HepG2 (cell line): ENCODE results near the gene ATF7IP. TPM values are rescaled to one million over a fixed set of nuclear protein-coding genes. Genes with fewer than 3 reads are reported as not detected.

Experiments used
- ATAC-seq: fragments of 200-7000 bp; cut with Tn5 transposase; 3 replicates; pipeline ENCODE4 v1.9.1; 2020; ENCODE audit warnings: mild to moderate bottlenecking, moderate library complexity
- BruUV-seq: library from RNA; stranded (reverse); fragments of 400-500 nt; replicated peaks from 2 replicates; lab custom pipeline; 2021; lab: Mats Ljungman, UMichigan
- CTCF ChIA-PET: fragments of 300-600 bp; formaldehyde crosslinking; extraction: SDS; loops from one replicate; lab custom pipeline; 2021; ENCODE audit warnings: low total read pairs, inconsistent platforms, low intra/inter-chr PET ratio; lab: Yijun Ruan, JAX
- POLR2A ChIA-PET: fragments of 350-600 bp; sonication (Branson Sonifier 250); formaldehyde crosslinking; loops from one replicate; lab custom pipeline; 2020; ENCODE audit warnings: antibody characterized with exemption, inconsistent platforms; lab: Yijun Ruan, JAX
- DNase-seq: peaks from one replicate; pipeline ENCODE4 v3.0.0-alpha.2; 2015; ENCODE audit warnings: low spot score
- FAIRE-seq: peaks from 3 replicates; lab custom pipeline; 2011; peaks lifted over from hg19 to GRCh38; lab: Jason Lieb, UNC
- H2AFZ ChIP-seq: one replicate; pipeline ENCODE4 v1.6.1; 2011; ENCODE audit warnings: low read length, inconsistent platforms
- H3K27ac ChIP-seq: fragments of 300-600 bp; 3 replicates; pipeline ENCODE4 v1.8.0; 2011; ENCODE audit warnings: mixed run types, mild to moderate bottlenecking, mixed read lengths, low read length, inconsistent platforms; ENCODE audit not compliant: insufficient read depth; ENCODE audit errors: extremely low read length
- H3K27me3 ChIP-seq, 2 experiments: fragments of 200-600 bp in 1 of 2; 2 replicates in 1 of 2; 3 replicates in 1 of 2; pipeline versions ENCODE4 v1.6.0 to v1.8.0; 2011; ENCODE audit warnings: low read length in 2 of 2, mild to moderate bottlenecking in 2 of 2, moderate library complexity in 2 of 2, inconsistent platforms in 1 of 2; ENCODE audit not compliant: insufficient read depth in 2 of 2, control insufficient read depth in 1 of 2
- H3K36me3 ChIP-seq, 2 experiments: fragments of 200-600 bp in 1 of 2; replicated peaks in 1 of 2; 2 replicates in 1 of 2; 3 replicates in 1 of 2; pipeline versions ENCODE4 v1.5.1 to v1.8.0; 2011; ENCODE audit warnings: low read length in 2 of 2, inconsistent platforms in 1 of 2; ENCODE audit not compliant: insufficient read depth in 2 of 2, control insufficient read depth in 1 of 2
- H3K4me1 ChIP-seq: 2 replicates; pipeline ENCODE4 v1.5.1; 2012; ENCODE audit warnings: low read length, inconsistent platforms; ENCODE audit not compliant: insufficient read depth
- H3K4me2 ChIP-seq: 2 replicates; pipeline ENCODE4 v1.6.0; 2011; ENCODE audit warnings: low read depth, low read length, inconsistent platforms
- H3K4me3 ChIP-seq, 3 experiments: fragments of 200-600 bp in 1 of 3; sonication (generic), shearing (Covaris generic) in 1 of 3; replicated peaks in 1 of 3; 2 replicates each; pipeline ENCODE4 v1.5.1; 2011 to 2016; ENCODE audit warnings: low read length in 3 of 3, inconsistent platforms in 2 of 3, low read depth in 2 of 3, mild to moderate bottlenecking in 2 of 3, control low read depth in 1 of 3, mixed read lengths in 1 of 3; ENCODE audit not compliant: insufficient read depth in 1 of 3
- H3K79me2 ChIP-seq: one replicate; pipeline ENCODE4 v1.6.1; 2011; ENCODE audit warnings: low read length, inconsistent platforms; ENCODE audit not compliant: insufficient read depth
- H3K9ac ChIP-seq: 2 replicates; pipeline ENCODE4 v1.6.0; 2011; ENCODE audit warnings: mild to moderate bottlenecking, low read depth, low read length, inconsistent platforms; ENCODE audit not compliant: insufficient read depth
- H3K9me3 ChIP-seq: 2 replicates; pipeline ENCODE4 v1.5.1; 2012; ENCODE audit warnings: mild to moderate bottlenecking, low read length
- H4K20me1 ChIP-seq: 2 replicates; pipeline ENCODE4 v1.6.0; 2011; ENCODE audit warnings: inconsistent platforms, mild to moderate bottlenecking, low read length, moderate library complexity; ENCODE audit not compliant: insufficient read depth
- AKNA ChIP-seq: sonication (generic); formaldehyde crosslinking; IDR thresholded peaks from 2 replicates; pipeline ENCODE4 v1.4.0; 2020; ENCODE audit warnings: missing genetic modification reagents, borderline replicate concordance
- CCDC6 ChIP-seq: sonication (generic); formaldehyde crosslinking; IDR thresholded peaks from 2 replicates; pipeline ENCODE4 v1.8.1; 2022; ENCODE audit warnings: mild to moderate bottlenecking, missing genetic modification reagents, moderate library complexity
- EHMT2 ChIP-seq: fragments of 200-600 bp; sonication (generic); IDR thresholded peaks from 2 replicates; pipeline ENCODE4 v1.7.0; 2017; ENCODE audit warnings: antibody characterized with exemption, low read depth, low read length, borderline replicate concordance
- LCORL ChIP-seq, 2 experiments: fragments of 450-650 bp in 1 of 2; sonication (generic) in 1 of 2; formaldehyde crosslinking in 1 of 2; IDR thresholded peaks; 2 replicates each; pipeline versions ENCODE4 v1.5.0 to v1.6.1; 2017 to 2020; ENCODE audit warnings: antibody characterized with exemption in 1 of 2, missing genetic modification reagents in 1 of 2
- RFX5 ChIP-seq: IDR thresholded peaks from 2 replicates; pipeline ENCODE4 v1.6.1; 2011; ENCODE audit warnings: low read depth, low read length, improper control_type of control experiment
- ZNF232 ChIP-seq: sonication (generic); formaldehyde crosslinking; IDR thresholded peaks from 2 replicates; pipeline ENCODE4 v1.4.0; 2020; ENCODE audit warnings: missing genetic modification reagents, borderline replicate concordance
- ZNF709 ChIP-seq: sonication (generic); formaldehyde crosslinking; IDR thresholded peaks from 2 replicates; pipeline ENCODE4 v1.5.0; 2020; ENCODE audit warnings: mild to moderate bottlenecking, missing genetic modification reagents
- WGBS: methylation state at CpG from one replicate; pipeline ENCODE4 v1.1.6; 2017; ENCODE audit warnings: low lambda C conversion rate; 5-methylcytosine and 5-hydroxymethylcytosine counted together
- in situ Hi-C: cut with HindIII; loops from 2 replicates; pipeline ENCODE4 v1.10.0; 2017; ENCODE audit warnings: low pct_unique_long_range_greater_than_20kb; ENCODE audit not compliant: extremely low pct_ligation_motif_present
- intact Hi-C: fragments of 100-400 bp; cut with micrococcal nuclease; formaldehyde crosslinking; loops from one replicate; pipeline ENCODE4 v1.10.0; 2022; ENCODE audit not compliant: unreplicated experiment
- polyA plus RNA-seq, 8 experiments: library from polyadenylated mRNA; depleted of rRNA in 3 of 8; stranded (reverse) in 7 of 8; unstranded in 1 of 8; fragments of >200 nt; fragmentation: Illumina TruSeq in 4 of 8; extraction: Trizol in 4 of 8; gene quantifications; 2 replicates each; pipeline versions ENCODE4 v1.2.1 to v1.2.3, GENCODE V29; 2011 to 2016; ENCODE audit warnings: low read depth in 4 of 8, missing spikeins in 1 of 8, mixed read lengths in 1 of 8; ENCODE audit not compliant: insufficient read depth in 1 of 8
- total RNA-seq, 5 experiments: library from RNA; depleted of rRNA; stranded (reverse); fragments of >200 nt; fragmentation: Illumina TruSeq; extraction: Trizol; gene quantifications; 2 replicates each; pipeline ENCODE4 v1.2.3, GENCODE V29; 2016; ENCODE audit warnings: low read depth in 1 of 5

ATF7IP gene
- total and polyA plus RNA-seq, 2 of the 13 experiments (the other 11 are each of a cell fraction or from before 2014, with no cell fraction given), result 1.8 to 11.8 TPM

- no peak overlapping the region for H2AFZ ChIP-seq
- no peak overlapping the region for H3K4me3 ChIP-seq
- H4K20me1 ChIP-seq, result no peaks in the 10 kb centered on the region
- no peaks in the 10 kb centered on the region for H3K4me1 ChIP-seq
- no peak overlapping the region for H3K4me2 ChIP-seq
- H3K79me2 ChIP-seq, result peaks cover 4% of the 10 kb centered on the region
- H3K27ac ChIP-seq, result no peak overlapping the region
- DNase-seq, result no peak
- BruUV-seq, result no TSS peak
- peak; percentile 87 for TF ChIP-seq RFX5
- no peak for TF ChIP-seq LCORL (IDR thresholded peaks at IDR 0.05)
- no peak for TF ChIP-seq LCORL (CRISPR knock-in tag; IDR thresholded peaks at IDR 0.05)
- FAIRE-seq, result no peak
- intact Hi-C loops (no loop called here), in situ Hi-C loops (no loop called here)
- WGBS, result 54% methylated on average over 1 of the region's 1 CpG
- H3K9ac ChIP-seq, result no peak overlapping the region
- H3K27me3 ChIP-seq, result no peaks in the 10 kb centered on the region
- no peaks in the 10 kb centered on the region; the same call in 1 of the 2 replicates for H3K9me3 ChIP-seq
- ChIA-PET CTCF (no interaction called here), POLR2A (no interaction called here)
- no peaks in the 10 kb centered on the region for H3K36me3 ChIP-seq
- ATAC-seq, result no peak
These were observed 42.7 kb downstream of the ATF7IP start for GRCh38 chr12:14408208-14408607.

GRCh38 chr12:14410177-14410576, 44.7 kb downstream of the ATF7IP start:
- no TSS peak for BruUV-seq
- FAIRE-seq, result no peak
- intact Hi-C loops (no loop called here), in situ Hi-C loops (no loop called here)
- no peaks in the 10 kb centered on the region for H3K27me3 ChIP-seq
- H3K27ac ChIP-seq, result no peak overlapping the region
- no peak overlapping the region for H3K4me3 ChIP-seq
- no peak for TF ChIP-seq EHMT2
- TF ChIP-seq AKNA (CRISPR knock-in tag), result no peak
- no peak for TF ChIP-seq ZNF709 (CRISPR knock-in tag)
- no peak for TF ChIP-seq CCDC6 (CRISPR knock-in tag)
- no peak for TF ChIP-seq ZNF232 (CRISPR knock-in tag)
- H3K79me2 ChIP-seq, result no peaks in the 10 kb centered on the region
- WGBS, result 59% methylated on average over 5 of the region's 5 CpGs
- H3K4me2 ChIP-seq, result no peak overlapping the region
- ChIA-PET POLR2A (no interaction called here), CTCF (no interaction called here)
- H2AFZ ChIP-seq, result no peak overlapping the region
- no peak overlapping the region for H3K9ac ChIP-seq
- H3K9me3 ChIP-seq, result no peaks in the 10 kb centered on the region; the same call in 1 of the 2 replicates
- DNase-seq, result no peak
- H3K36me3 ChIP-seq, result no peaks in the 10 kb centered on the region
- H3K4me1 ChIP-seq, result no peaks in the 10 kb centered on the region
- ATAC-seq, result no peak
- no peaks in the 10 kb centered on the region for H4K20me1 ChIP-seq
